Hematopoietic multipotent progenitor cell (in vitro differentiated cells): ENCODE results near the gene ARFGAP3. TPM values are rescaled to one million over a fixed set of nuclear protein-coding genes. Genes with fewer than 3 reads are reported as not detected.

Experiments used
- DNase-seq, 3 donors: peaks; one replicate each; pipeline ENCODE4 v3.0.0-alpha.2; 2011 to 2015; ENCODE audit warnings: low read depth in 2 of 3, low spot score in 2 of 3
- total RNA-seq: library from RNA; depleted of rRNA; stranded (reverse); fragments of >200 nt; gene quantifications from one replicate; pipeline ENCODE4 v1.2.3, GENCODE V29; 2012

Gene ARFGAP3
- total RNA-seq, 1 donor: 50.1 TPM

DNA sequence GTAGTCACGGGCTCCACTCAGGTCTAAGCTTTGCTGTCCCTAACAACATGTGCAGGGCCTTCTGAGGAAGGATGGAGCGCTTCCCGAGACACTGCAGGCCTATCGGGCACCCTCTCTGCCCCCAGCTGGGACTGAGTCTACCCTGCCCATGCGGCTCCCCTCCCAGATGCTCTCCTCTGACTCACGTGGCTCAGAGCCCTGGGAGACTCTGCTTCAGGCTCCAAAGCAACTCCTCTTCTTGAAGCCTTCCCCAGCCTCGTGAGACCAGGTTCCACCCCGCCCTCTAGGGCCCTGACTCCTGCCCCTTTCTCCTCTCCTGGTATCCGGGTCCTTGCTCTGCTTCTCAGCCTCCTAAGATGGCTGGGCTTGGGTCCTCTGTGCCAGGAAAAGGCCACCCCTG is 28.4 kb upstream of the ARFGAP3 start:
- DNase-seq: no peak

DNA sequence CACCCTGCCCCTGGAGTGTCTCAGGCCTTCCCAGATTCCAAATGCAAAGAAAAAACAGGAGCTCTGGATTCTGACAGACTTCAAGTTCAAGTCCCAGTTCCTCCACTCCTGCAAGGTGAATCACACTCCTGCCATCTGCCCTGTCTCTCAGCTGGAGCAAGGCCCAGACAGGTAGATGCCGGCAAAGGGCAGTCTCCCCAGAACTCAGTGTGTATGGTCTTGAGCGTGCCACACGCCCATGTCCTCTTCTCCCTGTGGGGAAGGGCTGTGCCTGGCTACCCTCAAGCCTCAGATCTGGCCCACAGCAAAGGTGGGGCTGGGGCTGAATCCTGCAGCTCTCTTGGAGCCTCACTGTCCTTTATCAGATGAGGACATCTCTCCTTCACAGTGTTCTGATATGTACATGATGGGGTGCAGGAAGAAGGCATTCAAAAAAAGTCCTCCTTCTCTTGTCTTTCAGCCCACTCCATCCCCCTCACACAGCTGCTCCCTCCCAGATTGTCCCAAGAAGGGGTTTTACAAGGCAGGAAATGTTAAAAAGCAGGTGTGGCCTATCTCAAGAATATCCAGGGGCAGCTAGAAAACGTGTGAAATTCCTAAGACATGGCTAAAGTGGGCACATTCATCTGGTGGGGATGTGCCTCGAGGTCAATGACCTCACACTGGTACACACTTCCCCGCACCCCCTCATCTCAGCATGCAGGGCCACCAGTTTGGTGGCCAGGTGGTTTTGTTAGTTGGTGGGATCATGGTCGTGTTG is 27.7 kb upstream of the ARFGAP3 start:
- DNase-seq: no peak

DNA sequence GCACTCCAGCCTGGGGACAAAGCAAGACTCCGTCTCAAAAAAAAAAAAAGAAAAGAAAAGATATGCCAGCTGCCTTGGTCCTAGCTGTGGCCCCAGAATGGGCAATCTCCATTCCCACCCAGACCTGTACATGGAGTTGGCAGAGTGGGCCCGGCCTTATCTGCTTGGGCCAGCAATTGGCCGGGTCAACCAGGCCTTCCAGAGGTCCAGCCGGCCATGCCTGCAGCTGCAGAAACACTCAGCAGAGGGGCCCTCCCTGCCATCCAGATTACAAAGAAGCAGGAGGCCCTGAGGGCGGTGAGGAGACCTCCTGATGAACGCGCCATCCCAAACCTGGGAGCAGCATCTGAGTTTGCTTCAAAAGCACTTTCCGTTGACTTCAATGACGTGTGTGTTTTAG is 26.9 kb upstream of the ARFGAP3 start:
- DNase-seq: no peak

DNA sequence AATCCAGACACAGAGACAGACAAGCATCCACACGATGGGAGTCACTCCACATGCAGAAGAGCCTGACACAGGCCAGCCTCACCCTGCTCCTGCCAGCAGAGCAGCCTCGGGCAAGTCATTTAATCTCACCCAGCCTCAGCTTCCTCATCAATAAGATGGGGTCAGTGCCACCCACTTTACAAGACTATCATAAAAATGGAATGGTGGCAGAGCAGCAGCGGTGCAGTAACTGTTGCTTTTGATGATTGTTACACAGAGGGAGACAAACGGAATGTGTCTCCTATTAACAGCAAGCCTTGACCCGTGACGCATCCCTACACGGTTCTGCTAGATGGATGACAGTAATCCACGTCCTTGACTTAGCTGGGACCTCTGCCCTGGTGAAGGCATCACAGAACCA is 26.0 kb upstream of the ARFGAP3 start:
- DNase-seq: no peak

DNA sequence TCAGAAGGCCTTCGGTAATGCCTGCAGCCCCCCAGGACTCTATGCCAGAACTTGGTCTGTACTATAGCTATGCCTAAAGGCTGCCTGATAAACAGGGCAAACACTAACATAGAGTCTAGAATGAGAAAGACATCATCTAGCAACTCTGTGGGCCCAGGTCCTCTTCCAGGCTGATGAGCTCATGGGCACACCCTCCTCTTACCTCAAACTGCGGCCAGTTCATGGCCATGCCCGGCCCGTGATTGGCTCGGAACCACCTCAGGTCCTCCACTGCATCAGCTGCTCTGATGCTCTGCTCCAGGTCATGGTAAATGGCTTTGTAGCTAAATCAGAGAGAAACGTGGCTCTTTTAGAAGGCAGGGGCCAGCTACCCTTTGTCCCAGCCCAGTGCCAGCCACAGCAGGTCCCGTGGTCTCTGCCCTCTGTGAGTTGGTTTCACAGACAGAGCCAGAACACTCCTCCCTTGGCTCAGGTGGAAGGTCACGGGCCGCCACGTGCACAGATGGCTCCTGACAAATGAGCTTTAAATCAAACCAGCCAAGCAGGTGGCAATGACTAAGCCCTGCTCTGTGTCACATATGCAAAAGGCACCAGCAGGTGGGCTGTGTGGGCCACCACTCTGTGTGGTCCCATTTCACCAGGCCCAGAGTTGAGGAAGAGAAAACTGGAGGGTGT is 25.0 kb upstream of the ARFGAP3 start:
- DNase-seq: no peak

DNA sequence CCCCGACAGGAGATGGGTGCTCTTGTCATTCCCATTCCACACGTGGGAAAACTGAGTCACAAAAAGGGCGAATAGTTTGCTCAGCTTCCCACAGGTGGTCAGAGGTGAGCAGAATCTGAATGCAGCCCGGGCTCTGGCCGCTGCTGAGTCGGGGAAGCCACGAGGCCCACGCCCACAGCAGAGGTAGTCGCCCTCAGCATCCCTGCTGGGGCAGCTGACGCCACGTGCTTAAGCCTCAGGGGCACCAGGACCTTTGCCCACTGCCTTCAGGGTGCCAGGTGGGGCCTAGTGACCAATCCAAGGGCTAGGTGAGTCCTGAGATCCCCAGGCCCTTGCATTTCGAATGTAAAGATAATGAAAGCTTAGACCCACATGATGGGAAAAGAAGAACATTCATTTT is 24.2 kb upstream of the ARFGAP3 start:
- DNase-seq: no peak

DNA sequence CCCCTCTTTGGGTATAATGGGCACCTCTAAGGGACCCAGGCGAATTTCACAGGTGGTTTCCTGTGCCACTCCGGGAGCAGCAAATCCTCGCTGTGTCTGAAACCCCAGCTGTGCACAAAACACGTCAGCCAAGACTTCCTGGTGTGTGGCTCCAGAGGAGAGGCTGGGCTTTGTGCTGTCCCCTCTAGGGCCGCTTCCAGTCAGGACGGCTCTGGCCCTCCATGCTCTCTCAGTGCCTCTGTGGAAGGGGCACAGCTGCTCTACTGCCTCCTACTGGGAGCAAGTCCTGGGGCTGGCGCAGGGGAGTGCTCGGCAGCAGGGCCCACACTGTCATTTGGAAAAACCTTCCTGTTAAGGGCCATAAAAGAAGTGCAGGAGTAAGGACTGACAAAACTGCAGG is 23.7 kb upstream of the ARFGAP3 start:
- no peak for DNase-seq

DNA sequence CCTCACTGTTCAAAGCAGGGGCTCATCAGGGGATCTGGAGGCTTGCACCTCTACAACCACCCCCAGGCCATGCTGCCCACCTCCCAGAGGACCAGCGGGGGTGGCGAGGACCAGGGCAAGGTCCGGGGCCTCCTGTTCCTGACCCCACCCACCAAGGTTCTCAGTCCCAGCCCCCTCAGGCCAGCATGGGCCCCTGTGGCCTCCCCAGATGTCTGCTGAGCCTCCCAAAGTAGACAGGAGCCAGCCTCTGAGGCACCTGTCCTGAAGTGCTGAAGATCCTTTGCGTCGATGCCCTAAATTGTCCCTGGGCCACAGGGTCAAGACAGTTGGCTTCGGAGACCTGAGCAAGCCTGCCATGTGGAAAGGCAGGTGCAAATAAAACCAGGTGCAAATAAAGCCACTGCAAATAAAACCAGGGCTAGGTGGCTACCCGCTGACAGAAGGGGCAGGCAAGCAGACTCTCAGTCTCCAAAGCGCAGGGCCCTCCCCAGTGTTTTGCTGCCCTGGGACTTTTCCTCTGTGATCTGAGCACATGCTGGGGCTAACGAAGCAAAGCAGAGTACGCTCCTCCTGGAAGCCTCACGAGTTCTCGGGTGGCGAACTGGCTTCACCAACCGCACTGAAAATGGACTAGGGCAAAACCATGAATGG is 22.4 kb upstream of the ARFGAP3 start:
- DNase-seq: no peak

DNA sequence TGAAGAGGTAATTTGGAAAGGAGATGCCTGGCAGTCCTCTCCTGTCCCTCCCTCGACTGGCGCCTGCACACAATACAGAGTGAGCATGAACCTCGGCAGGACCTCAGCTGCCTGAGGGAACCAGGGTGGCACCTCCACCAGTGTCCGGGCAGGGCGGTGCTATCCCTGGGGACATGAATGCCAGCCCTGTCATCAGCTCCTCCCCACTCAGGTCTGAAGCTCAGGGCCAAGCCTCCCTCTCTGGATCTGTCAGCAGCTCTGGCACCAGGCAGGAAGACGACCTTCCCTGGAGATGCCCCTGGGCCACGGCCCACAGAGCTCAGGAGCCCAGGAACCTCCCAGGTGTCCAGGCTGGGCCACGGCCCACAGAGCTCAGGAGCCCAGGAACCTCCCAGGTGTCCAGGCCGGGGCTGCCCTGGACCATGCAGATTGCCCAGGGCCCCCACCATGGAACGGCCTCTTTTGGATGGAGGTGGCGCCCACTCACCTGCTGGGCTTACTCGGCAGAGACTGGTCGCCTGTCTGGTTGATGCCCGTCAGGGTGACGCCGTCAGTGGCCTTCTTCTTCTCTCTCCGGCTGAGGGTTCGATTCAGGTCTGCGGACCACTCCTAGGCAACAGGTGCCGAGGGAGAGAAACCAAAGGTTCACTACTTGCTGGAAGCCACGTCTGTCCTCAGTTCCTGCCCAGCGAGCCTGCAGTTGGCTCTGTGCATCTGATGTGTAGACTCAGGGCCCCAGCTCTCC is 21.7 kb upstream of the ARFGAP3 start:
- no peak for DNase-seq

DNA sequence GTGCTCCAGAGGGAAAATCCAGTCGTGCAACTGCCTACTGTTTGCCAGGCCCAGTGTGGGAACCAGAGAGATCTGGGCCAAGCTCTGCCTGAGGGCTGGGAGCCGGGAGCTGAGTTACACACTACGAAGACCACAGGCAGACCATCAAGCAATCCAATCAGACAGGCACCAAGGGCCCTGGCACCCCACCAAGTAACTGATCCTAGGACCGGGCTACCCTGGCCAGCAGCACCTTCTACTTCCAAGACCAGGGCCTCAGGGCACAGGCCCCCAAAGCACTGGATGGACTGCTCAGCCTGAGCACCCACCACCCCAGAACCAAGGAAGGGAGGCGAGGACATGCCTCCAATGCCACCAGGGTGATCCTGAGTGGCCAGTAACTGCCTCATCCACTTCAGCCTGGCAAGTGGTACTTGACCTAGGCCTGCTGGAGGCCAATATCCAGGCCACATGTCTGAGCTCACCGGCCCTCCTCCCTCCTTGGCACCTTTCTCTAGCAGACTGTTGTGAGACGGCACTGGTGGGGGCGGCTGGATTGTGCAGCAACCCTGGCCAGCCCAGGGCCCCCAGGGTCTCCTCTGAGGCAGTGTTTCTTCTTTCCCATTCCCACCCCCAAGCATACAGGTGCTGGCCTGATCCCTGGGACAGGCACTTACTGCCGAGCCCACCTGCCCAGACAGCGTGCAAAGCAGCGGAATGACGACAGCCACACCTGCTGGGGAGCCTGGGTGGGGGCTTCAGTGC is 20.7 kb upstream of the ARFGAP3 start:
- no peak for DNase-seq

DNA sequence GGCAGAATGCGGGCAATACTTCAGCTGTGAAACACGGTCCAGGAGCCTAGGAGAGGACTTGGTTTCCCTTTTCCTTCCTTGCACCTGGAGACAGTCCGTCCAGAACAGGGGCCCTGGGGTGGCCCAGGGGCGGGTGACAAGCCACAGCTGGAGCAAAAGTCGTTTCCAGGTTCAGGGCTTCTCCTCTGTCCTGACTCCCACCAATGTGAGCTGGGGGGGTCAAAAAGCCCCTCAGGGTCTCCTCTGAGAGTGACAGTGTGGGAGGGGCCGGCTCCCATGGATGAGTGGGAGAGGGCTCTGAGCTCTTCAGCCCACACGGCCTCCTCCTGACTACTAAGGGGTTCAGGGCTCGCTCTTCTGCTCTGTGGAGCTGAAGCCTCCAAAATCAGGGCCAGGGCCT is 20.1 kb upstream of the ARFGAP3 start:
- no peak for DNase-seq

DNA sequence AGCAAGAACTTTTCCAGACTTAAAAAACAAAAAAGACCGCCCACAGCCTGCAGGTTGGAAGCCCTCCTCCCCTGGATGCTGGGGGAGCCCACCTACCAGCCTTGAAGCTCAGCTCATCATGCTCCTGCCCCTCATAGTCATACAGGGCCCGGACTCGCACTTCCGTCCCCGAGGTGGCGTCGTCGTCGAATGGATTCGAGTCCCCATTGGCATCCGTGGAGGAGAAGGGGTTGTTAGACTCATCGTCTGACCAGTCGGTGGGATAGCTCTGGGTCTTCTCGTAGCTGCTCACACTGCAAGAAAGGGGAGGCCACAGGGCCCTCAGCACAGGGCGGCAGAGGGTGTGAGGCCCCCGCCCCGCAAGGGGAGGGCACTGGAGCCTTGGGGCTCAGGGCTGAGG is 19.0 kb upstream of the ARFGAP3 start:
- no peak for DNase-seq

DNA sequence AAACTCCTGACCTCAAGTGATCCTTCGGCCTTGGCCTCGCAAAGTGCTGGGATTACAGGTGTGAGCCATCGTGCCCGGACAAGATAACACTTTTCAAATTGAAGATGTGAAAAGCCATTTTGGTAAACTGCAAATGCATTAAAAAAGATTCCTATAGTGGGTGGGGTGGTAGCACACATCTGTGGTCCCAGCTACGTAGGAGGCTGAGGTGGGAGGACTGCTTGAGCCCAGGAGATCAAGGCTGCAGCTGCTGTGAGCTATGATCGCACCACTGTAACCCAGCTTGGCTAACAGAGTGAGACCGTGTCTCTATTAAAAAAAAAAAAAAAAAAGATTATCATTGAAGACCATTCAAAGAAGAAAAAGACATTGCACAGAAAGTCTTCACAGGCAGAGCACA is 16.9 kb upstream of the ARFGAP3 start:
- DNase-seq: no peak

DNA sequence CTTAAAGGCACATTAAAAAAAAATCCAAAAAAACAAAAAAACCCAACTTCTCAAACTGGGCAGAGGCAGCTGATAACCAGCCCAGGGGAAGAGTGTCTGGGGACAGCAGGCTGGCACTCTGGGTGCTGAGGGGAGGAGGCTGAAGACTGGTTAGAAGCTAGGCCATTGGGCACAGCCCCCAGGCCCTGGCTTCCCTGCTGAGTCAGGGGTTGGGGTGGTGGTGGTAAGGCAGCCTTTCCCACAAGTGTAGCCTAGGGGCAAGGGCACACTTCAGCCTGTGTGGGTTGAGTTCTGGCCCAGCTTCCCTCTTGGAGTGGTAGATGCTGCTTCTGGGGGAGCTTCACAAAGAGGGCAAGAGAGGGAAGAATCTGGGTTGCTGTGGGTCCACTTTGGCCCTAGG is 16.3 kb upstream of the ARFGAP3 start:
- peak in 2 of 3 donors; percentile 62 to 79 for DNase-seq

DNA sequence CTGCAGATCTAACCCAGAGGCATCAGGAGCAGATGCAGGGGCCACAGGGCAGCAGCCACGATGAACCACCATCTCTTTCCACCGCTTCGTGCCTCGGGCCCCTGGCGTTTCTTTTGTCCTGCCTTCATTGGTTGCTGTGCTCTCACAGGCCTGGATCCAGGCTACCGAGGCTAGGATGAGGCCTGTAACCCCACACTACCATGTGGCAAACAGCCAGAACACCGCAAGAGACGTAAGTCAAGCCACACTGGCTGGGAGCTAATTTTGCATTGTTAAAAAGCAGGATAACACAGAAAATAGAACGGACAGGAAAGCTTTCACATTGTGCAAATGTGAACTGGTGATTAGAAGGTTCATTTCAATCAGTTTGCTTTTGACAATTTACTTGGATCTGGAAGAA is 15.7 kb upstream of the ARFGAP3 start:
- DNase-seq: no peak

DNA sequence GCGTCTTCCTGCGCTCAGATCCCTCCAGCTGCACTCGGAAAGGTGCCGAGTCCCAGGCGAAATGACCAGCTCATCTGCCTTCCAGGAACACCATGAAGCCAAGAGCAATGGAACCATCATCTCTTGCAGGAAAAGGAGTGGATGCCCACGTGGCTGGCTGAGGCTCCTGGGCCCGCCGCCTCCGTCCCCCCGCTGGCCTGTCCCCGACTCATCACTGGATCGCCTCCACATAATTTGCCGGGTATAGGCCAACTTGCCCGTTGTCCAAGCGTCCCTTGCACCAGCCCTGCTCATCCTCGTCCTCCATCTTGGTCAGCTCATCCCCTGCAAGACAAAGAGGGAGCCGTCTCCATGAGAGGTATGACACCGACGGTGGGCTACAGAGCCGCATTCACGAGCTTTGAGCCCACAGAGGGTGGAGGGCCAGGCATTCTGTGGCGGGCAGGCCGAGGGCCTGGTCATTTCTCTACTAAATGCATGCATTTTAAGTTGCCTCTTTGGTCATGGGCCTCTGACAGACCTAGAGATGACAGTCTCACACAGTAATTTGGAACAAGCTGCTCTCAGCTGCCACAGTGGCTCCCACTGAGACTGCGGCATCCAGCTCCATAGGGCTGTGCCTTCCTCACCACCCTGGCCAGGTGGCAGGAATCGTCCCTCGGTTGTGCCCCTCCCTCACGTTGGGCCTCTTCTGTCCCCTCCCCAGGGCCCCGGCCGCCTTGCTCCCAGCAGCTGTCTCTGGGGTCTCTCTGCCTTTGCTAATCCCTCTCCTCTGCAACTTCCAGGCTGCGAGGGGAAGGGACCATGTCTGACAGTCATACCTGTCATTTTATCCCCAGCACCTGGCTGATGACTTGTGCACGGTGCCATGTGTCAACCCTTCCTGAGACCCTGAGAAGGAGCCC is 14.3 kb upstream of the ARFGAP3 start:
- DNase-seq: no peak

DNA sequence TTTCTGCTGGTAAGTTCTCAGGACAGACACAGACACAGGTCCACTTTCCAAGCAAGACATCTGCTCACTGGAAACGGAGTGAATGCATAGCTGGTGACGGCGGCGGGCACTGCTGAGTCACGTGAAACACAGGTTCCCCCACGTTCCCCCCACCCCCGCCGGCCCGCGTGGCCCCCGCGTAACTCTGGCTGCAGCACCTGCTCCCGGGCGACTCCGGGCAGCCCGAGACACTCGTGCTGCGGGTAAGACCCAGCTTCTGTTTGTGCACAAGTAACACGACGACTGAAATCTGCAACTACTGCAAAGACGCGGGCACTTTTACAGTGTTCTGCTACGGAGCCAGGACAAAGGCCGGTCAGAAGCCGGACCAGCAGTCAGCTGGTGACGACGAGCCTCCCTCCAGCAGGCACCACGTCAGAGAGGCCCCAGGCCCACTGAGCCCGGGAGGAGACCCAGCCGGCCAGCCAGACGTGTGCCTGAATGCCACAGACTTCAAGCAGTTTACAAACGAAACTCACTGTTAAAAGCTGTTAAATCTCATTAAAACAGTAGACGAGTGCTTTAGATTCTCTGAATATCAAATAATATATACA is 12.9 kb upstream of the ARFGAP3 start:
- DNase-seq: no peak

DNA sequence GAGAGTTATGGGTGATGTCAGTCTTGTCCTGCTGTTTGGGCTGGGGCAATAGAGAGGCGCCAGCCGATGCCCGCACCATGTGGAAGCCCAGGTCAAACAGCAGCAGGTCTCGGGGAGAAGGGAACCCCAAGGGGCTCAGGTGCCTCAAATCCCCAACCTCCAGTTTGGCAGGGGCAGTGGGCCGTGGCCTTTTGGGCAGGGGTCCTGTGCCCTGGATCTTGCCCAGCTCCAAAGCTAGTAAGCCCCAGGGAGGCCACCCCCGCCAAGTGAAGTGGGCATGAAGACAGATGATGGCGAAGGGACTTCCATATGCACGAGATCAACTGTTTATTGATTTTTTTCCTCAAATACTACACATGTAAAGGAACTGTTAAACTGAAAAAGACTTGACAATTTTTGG is 12.4 kb upstream of the ARFGAP3 start:
- DNase-seq: no peak

DNA sequence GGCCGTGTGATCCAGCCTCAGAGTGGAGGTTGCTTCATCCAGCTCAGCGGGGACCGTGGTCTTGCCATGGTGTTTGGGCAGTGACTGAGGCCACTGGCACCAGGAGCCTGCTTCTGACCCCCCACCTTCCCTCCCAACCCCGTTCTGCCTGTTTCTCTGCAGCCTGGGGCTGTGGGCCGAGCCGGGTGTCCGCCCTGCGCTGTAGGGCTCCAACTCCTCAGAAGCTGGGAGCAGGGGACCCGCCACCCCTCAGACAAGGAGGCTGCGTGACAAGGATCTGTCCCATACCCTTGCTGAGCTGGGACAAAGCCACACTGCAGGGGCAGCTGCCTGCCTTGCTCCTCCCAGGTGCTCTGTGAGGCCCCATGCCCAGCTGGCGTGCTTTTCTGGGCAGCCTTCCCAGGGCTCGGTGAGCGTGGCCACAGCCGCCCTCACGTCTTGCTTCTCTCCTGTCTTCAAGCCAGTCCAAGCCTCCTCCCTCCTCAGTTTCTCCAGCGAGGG is 11.7 kb upstream of the ARFGAP3 start:
- DNase-seq: no peak
